ENCODE measurements around the gene TNRC6B.

Gene TNRC6B

DNA sequence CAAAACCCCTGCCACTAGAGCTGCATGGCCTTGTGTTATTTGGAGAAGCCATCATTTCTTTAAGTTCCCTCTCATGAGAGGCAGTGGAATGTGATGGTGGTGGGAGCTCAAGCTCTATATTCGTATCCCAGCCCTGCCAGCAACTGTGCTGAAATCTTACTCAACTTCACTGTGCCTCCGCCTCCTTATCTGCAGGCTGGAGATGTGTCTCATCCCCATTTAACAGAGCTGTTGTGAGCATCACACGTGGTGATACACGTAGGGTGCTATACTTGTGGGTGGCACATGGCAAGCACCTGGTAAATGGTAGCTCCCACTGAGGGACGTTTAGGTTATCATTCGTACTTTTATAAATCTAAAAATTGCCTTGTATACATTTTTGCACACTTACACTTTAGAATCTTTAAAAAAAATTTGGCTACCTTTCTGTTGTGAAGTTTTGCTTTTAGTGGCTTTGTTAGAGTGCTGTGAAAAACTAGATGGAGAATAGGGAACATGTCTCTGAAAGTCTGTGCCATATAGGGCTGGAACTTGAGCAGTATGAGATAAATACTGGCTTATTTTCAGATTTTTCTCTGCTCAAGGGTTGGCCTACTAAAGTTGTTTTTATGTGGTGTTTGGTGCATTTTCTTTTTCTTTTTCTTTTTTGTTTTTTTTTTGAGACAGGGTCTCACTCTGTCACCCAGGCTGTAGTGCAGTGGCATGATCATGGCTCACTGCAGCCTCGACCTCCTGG is 23.2 kb downstream of the TNRC6B start:
- no peaks in the 10 kb centered on the region for H3K9me3 ChIP-seq (ENCODE audit: control insufficient read depth in 1 of 2, low read length in 2 of 2)
- H3K27ac ChIP-seq (ENCODE audit: low read length): no peak overlapping the region
- H3K4me3 ChIP-seq (ENCODE audit: low read depth in 1 of 2, low read length in 2 of 2): no peak overlapping the region
- H3K4me1 ChIP-seq (ENCODE audit: control insufficient read depth in 1 of 2, insufficient read depth in 2 of 2, low read length in 2 of 2): peaks cover 22 to 74% of the 10 kb centered on the region in 2 donors
- H3K27me3 ChIP-seq (ENCODE audit: low read depth, low read length): no peaks in the 10 kb centered on the region
- no peaks in the 10 kb centered on the region for H3K36me3 ChIP-seq (ENCODE audit: control insufficient read depth in 1 of 2, insufficient read depth in 2 of 2, low read length in 2 of 2)

DNA sequence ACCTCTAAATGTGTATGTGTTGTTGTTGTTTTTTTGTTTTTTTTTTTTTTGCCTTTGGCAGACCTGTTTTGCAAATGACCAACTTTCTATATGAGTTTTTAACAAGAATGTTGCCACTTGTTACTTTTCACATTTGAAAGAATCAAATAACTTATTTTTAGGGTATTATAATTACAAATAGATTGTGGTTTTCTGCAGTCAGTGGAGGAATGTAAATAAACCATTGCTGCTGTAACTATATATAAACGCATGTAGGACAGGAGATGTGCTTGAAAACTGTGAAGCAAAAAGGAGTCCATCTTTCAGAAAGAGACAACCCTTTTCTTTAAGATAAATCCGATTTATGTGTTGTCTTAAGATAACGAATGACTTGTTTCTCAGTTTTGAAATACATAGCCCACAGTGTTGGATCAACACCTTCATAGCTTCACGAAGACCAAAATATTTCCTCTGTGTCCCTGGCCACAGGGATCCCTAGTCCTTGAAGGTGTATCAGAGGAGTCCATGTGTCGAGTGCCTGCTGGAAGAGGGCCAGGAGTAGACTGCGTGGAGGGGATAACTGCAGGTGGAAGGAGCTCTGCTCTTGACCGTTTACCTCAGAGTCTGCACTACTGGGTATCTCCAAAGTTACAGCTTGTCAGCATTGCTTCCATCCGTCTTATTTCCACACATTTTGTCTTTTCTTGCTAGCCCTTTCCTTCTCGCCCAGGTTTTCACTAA is 24.7 kb downstream of the TNRC6B start:
- Histone ChIP-seq H3K36me3 (ENCODE audit: control insufficient read depth in 1 of 2, insufficient read depth in 2 of 2, low read length in 2 of 2) (no peaks in the 10 kb centered on the region), H3K4me3 (ENCODE audit: low read depth in 1 of 2, low read length in 2 of 2) (no peak overlapping the region), H3K9me3 (ENCODE audit: control insufficient read depth in 1 of 2, low read length in 2 of 2) (no peaks in the 10 kb centered on the region), H3K4me1 (ENCODE audit: control insufficient read depth in 1 of 2, insufficient read depth in 2 of 2, low read length in 2 of 2) (peaks cover 22 to 62% of the 10 kb centered on the region in 2 donors), H3K27me3 (ENCODE audit: low read depth, low read length) (no peaks in the 10 kb centered on the region), H3K27ac (ENCODE audit: low read length) (peak overlapping the region; percentile 78)

DNA sequence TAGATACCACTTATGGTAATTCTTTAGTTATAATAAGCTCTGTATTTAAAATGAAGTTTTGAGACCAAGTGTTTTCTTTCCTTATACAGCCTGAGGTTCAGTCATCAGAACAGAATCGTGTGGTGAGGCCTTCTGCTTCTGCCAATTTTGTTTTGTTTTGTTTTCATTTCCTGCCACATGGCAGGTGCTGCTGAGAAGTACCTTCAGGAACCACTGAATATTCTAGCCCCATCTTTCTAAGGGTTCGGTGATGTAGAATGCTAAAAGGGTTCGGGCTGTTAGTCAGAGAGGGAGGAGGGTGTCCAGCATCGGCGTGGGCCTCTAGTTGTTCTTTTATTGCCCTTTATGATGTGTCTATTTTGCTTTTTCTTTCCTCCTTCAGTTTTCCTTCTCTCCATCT is 25.8 kb downstream of the TNRC6B start:
- H3K4me3 ChIP-seq (ENCODE audit: low read depth in 1 of 2, low read length in 2 of 2): no peak overlapping the region
- peak overlapping the region; percentile 78 for H3K27ac ChIP-seq (ENCODE audit: low read length)
- H3K4me1 ChIP-seq (ENCODE audit: control insufficient read depth in 1 of 2, insufficient read depth in 2 of 2, low read length in 2 of 2): peaks cover 22 to 52% of the 10 kb centered on the region in 2 donors

DNA sequence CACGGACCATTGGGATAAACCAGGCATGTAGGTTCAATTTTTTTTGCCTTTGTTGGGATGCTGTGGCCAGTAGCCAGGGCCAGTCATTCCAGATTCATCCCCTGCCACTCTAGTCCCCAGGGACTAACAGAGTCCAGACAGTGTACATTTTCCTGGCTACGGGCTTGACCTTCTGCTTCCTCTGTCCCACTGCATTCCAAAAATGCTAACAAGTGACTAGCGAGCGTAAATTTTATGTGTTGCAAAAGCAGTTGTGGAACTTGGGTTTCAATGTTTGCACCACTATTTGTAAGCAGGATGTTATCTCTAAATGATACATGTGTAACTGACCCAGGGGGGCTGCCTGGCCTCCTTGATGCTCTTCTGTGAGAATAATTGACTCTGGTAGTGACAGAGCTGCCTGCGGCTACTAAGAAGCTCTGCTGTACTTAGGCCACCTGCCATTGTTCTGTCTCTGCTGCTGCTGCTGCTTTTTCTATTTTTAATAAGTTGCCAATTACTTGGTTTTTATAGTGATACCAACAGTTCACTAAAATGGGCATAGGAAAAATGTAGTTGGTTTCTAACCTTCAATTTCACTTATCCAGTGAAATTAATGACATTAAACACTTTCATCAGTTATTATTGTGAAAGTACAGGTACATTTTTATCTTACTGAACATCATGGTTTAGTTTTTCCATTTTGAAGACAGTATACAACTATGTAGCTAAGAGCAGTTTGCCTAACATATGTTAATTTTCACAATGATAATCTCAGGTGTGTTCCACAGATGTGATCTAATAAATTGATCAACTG is 26.8 kb downstream of the TNRC6B start:
- no peaks in the 10 kb centered on the region for H3K27me3 ChIP-seq (ENCODE audit: low read depth, low read length)
- H3K27ac ChIP-seq (ENCODE audit: low read length): peak overlapping the region; percentile 78
- peaks cover 22 to 53% of the 10 kb centered on the region in 2 donors for H3K4me1 ChIP-seq (ENCODE audit: control insufficient read depth in 1 of 2, insufficient read depth in 2 of 2, low read length in 2 of 2)
- no peaks in the 10 kb centered on the region for H3K36me3 ChIP-seq (ENCODE audit: control insufficient read depth in 1 of 2, insufficient read depth in 2 of 2, low read length in 2 of 2)
- no peak overlapping the region for H3K4me3 ChIP-seq (ENCODE audit: low read depth in 1 of 2, low read length in 2 of 2)
- H3K9me3 ChIP-seq (ENCODE audit: control insufficient read depth in 1 of 2, low read length in 2 of 2): no peaks in the 10 kb centered on the region

More for the DNA sequence above, 25.8 kb downstream of the TNRC6B start:
- Histone ChIP-seq H3K27me3 (ENCODE audit: low read depth, low read length) (no peaks in the 10 kb centered on the region), H3K9me3 (ENCODE audit: control insufficient read depth in 1 of 2, low read length in 2 of 2) (no peaks in the 10 kb centered on the region), H3K36me3 (ENCODE audit: control insufficient read depth in 1 of 2, insufficient read depth in 2 of 2, low read length in 2 of 2) (no peaks in the 10 kb centered on the region)

DNA sequence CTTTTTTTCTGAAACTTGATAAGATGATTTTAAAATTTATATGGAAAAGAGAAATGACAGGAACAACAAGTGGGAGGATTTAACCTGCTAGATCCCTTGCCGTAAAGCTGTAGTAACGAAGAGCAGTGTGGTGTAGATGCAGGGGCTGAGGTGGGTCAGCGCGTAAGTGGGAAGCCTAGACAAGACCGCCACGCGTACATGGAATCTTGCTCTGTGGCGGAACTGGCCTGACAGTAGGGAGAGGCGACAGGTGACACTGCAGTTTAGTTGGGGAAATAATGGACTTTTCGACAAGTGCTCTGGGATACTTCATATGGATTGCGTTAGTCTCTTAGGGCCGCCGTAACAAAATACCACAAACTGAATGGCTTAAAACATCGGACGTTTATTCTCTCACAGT is 28.8 kb downstream of the TNRC6B start:
- H3K4me1 ChIP-seq (ENCODE audit: control insufficient read depth in 1 of 2, insufficient read depth in 2 of 2, low read length in 2 of 2): peaks cover 22 to 61% of the 10 kb centered on the region in 2 donors
- H3K4me3 ChIP-seq (ENCODE audit: low read depth in 1 of 2, low read length in 2 of 2): no peak overlapping the region
- no peak overlapping the region for H3K27ac ChIP-seq (ENCODE audit: low read length)
- H3K27me3 ChIP-seq (ENCODE audit: low read depth, low read length): no peaks in the 10 kb centered on the region
- H3K9me3 ChIP-seq (ENCODE audit: control insufficient read depth in 1 of 2, low read length in 2 of 2): no peaks in the 10 kb centered on the region
- no peaks in the 10 kb centered on the region for H3K36me3 ChIP-seq (ENCODE audit: control insufficient read depth in 1 of 2, insufficient read depth in 2 of 2, low read length in 2 of 2)

DNA sequence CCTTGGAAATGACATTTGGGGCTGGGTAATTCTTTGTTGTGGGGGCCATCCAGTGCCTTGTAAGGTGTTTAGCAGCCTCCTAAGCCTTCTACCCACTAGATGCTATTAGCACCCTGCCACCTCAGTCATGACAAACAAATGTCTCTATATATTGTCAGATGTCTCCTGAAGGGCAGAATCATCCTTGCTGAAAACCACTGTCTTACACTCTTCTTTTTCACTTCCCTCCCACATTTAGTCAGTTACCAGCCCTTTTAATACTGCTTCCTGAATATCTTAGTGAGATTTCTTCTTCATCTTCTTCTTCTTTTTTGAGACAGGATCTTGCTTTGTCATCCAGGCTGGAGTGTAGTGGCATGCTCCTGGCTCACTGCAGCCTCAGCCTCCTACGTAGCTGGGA is 33.1 kb downstream of the TNRC6B start:
- Histone ChIP-seq H3K4me1 (ENCODE audit: control insufficient read depth in 1 of 2, insufficient read depth in 2 of 2, low read length in 2 of 2) (peaks cover 17 to 38% of the 10 kb centered on the region in 2 donors), H3K4me3 (ENCODE audit: low read depth in 1 of 2, low read length in 2 of 2) (no peak overlapping the region), H3K27me3 (ENCODE audit: low read depth, low read length) (no peaks in the 10 kb centered on the region), H3K9me3 (ENCODE audit: control insufficient read depth in 1 of 2, low read length in 2 of 2) (no peaks in the 10 kb centered on the region), H3K36me3 (ENCODE audit: control insufficient read depth in 1 of 2, insufficient read depth in 2 of 2, low read length in 2 of 2) (no peaks in the 10 kb centered on the region), H3K27ac (ENCODE audit: low read length) (no peak overlapping the region)

DNA sequence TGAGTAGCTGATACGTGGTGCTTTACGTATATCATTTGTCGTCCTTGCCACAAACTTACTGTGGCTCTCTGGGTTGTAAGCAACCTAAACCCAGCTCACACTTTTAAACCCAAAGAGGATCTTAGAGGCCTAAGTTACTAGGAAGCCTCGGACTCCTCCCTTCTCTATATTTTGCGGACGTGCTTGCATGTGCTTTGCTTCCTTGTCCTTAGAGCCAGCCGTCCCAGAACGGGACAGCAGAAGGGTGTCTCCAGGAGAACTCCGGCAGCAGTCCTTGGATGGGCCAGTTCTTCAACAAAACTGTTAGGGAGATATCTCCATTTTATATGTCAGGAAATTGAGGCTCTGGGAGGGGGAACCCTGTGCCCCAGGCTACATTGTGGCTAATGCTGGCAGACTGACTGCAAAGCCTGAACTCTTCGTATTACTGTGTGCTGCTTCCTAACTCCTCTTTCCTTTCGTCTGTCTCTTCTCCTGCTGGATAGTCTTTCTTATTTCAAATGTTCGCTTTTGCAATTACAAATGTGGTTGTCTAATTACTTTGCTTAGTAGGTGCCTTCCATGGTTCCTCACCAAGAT is 33.8 kb downstream of the TNRC6B start:
- no peaks in the 10 kb centered on the region for H3K36me3 ChIP-seq (ENCODE audit: control insufficient read depth in 1 of 2, insufficient read depth in 2 of 2, low read length in 2 of 2)
- no peaks in the 10 kb centered on the region for H3K27me3 ChIP-seq (ENCODE audit: low read depth, low read length)
- peaks cover 17 to 44% of the 10 kb centered on the region in 2 donors for H3K4me1 ChIP-seq (ENCODE audit: control insufficient read depth in 1 of 2, insufficient read depth in 2 of 2, low read length in 2 of 2)
- H3K4me3 ChIP-seq (ENCODE audit: low read depth in 1 of 2, low read length in 2 of 2): no peak overlapping the region
- H3K9me3 ChIP-seq (ENCODE audit: control insufficient read depth in 1 of 2, low read length in 2 of 2): no peaks in the 10 kb centered on the region
- no peak overlapping the region for H3K27ac ChIP-seq (ENCODE audit: low read length)

DNA sequence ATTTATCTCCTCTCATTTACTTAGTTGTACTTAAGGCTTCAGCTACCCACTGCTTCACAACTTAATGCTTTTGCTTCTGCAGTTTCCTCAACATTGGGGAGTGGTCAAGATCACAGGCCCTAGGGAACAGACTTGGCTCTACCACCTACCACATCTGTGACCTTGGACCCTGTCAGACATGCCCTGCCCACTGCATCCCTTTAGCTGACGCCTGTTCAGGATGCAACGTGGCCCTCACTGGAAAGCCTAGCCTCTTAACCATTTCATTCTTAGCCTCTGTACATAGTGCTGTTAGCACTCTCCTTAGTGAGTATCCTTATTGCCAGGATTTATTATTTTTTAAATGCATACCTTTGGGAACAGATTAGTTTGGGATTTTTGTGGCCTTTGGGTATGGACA is 34.4 kb downstream of the TNRC6B start:
- Histone ChIP-seq H3K27me3 (ENCODE audit: low read depth, low read length) (no peaks in the 10 kb centered on the region), H3K27ac (ENCODE audit: low read length) (no peak overlapping the region), H3K4me3 (ENCODE audit: low read depth in 1 of 2, low read length in 2 of 2) (no peak overlapping the region), H3K4me1 (ENCODE audit: control insufficient read depth in 1 of 2, insufficient read depth in 2 of 2, low read length in 2 of 2) (peaks cover 17 to 44% of the 10 kb centered on the region in 2 donors), H3K36me3 (ENCODE audit: control insufficient read depth in 1 of 2, insufficient read depth in 2 of 2, low read length in 2 of 2) (no peaks in the 10 kb centered on the region), H3K9me3 (ENCODE audit: control insufficient read depth in 1 of 2, low read length in 2 of 2) (no peaks in the 10 kb centered on the region)

DNA sequence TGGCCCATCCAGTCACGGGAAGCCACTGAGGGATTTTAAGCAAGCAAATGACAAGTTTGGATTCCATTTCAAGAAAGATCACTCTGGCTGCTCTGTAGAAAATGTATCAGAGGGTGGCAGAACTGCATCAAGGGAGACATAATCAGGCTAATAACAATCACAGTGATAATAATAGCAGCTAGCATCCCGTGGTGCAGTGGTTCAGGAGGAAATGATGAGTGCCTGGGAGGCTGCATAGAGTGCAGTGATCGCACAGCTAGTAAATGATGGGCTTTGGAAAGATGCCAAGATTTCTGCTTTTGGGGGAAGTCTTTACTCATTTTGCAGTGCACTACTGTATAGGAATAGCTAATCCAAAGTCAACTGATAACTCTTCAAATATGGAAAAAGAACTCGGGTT is 35.8 kb downstream of the TNRC6B start:
- no peaks in the 10 kb centered on the region for H3K9me3 ChIP-seq (ENCODE audit: control insufficient read depth in 1 of 2, low read length in 2 of 2)
- H3K4me3 ChIP-seq (ENCODE audit: low read depth in 1 of 2, low read length in 2 of 2): no peak overlapping the region

DNA sequence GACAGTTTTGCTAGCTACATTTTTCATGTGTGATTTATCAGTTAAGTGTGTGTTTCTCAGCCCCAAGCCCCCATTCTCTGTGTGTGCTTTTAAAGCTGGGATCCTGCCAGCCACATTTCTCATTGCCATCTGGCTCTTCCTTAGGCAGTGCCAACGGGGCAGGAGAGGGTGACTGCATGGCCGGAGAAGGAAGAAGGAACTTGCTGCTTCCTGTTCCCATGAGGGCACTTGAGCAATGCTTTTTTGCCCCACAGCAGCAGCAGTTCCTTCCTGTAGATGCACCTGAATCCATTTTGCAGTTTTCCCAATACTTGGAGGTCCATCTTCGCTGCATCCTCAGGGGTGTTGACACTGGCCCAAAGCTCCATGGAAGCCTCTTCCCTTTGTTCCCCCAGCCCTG is 37.5 kb downstream of the TNRC6B start:
- Histone ChIP-seq H3K27ac (ENCODE audit: low read length) (no peak overlapping the region), H3K9me3 (ENCODE audit: control insufficient read depth in 1 of 2, low read length in 2 of 2) (no peaks in the 10 kb centered on the region), H3K4me1 (ENCODE audit: control insufficient read depth in 1 of 2, insufficient read depth in 2 of 2, low read length in 2 of 2) (peaks cover 26 to 57% of the 10 kb centered on the region in 2 donors), H3K36me3 (ENCODE audit: control insufficient read depth in 1 of 2, insufficient read depth in 2 of 2, low read length in 2 of 2) (no peaks in the 10 kb centered on the region), H3K4me3 (ENCODE audit: low read depth in 1 of 2, low read length in 2 of 2) (no peak overlapping the region), H3K27me3 (ENCODE audit: low read depth, low read length) (no peaks in the 10 kb centered on the region)

More for the DNA sequence above, 35.8 kb downstream of the TNRC6B start:
- H3K27ac ChIP-seq (ENCODE audit: low read length): no peak overlapping the region
- H3K36me3 ChIP-seq (ENCODE audit: control insufficient read depth in 1 of 2, insufficient read depth in 2 of 2, low read length in 2 of 2): no peaks in the 10 kb centered on the region
- H3K27me3 ChIP-seq (ENCODE audit: low read depth, low read length): no peaks in the 10 kb centered on the region
- peaks cover 17 to 48% of the 10 kb centered on the region in 2 donors for H3K4me1 ChIP-seq (ENCODE audit: control insufficient read depth in 1 of 2, insufficient read depth in 2 of 2, low read length in 2 of 2)
